Ishikawa (cell line): ENCODE measurements around the gene PRR33.

Experiments
- CEBPB ChIP-seq: IDR thresholded peaks from 2 replicates; pipeline ENCODE4 v1.6.1; 2012
- CREB1 ChIP-seq: IDR thresholded peaks from 2 replicates; pipeline ENCODE4 v1.6.1; 2012; ENCODE audit warnings: low read depth
- EGR1 ChIP-seq: IDR thresholded peaks from 2 replicates; pipeline ENCODE4 v1.6.1; 2012
- EP300 ChIP-seq: IDR thresholded peaks from 2 replicates; pipeline ENCODE4 v1.6.1; 2012; ENCODE audit warnings: borderline replicate concordance
- FOXM1 ChIP-seq: IDR thresholded peaks from 2 replicates; pipeline ENCODE4 v1.6.1; 2012; ENCODE audit warnings: low read depth, borderline replicate concordance
- MAX ChIP-seq: IDR thresholded peaks from 2 replicates; pipeline ENCODE4 v1.6.1; 2012
- NFIC ChIP-seq: IDR thresholded peaks from 2 replicates; pipeline ENCODE4 v1.6.1; 2012
- RAD21 ChIP-seq: IDR thresholded peaks from 2 replicates; pipeline ENCODE4 v1.6.1; 2012; ENCODE audit warnings: low read depth
- REST ChIP-seq: IDR thresholded peaks from 2 replicates; pipeline ENCODE4 v1.6.1; 2012; ENCODE audit warnings: low read depth, mild to moderate bottlenecking
- TCF12 ChIP-seq: IDR thresholded peaks from 2 replicates; pipeline ENCODE4 v1.6.1; 2012; ENCODE audit warnings: low read depth
- TEAD4 ChIP-seq: IDR thresholded peaks from 2 replicates; pipeline ENCODE4 v1.6.1; 2012
- YY1 ChIP-seq: IDR thresholded peaks from 2 replicates; pipeline ENCODE4 v1.6.1; 2012; ENCODE audit warnings: low read depth
- TF ChIP-seq, protein P1 (sequence below): IDR thresholded peaks from 2 replicates; pipeline ENCODE4 v1.6.1; 2012

DNA sequence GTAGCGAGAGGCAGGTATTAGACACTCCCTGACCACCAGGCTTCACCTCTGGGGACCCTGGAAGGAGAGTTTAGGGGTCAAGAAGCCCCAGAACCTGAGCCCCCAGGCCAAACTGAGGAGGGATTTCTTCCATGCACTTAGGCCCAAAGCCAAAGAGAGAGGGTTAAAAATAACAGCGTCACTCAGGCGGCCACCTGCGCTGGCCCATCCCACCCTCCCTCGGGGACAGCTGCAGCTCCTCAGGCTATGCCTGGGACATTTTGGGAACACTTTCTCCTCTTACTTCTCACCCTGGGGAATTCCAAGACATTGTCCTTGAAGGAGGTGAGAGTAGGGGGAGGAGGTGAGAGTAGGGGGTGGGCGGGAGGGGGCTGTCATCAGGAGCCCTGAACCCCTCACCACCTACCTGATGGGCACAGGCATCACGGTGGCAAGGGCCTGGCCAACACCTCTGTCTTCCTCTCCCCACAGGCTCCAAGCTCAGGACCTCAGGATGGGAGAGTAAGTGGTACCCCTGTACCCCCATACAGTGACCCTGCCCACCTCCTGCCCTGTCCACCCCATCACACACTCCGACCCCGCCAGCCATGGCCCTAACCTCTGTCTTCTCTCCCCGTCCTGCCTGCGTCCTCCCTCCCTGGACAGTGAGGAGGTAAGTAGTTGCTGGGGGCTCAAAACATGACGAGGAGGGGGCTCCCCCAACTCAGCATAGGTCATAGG lies 52.3 kb downstream of the PRR33 start:
- TF ChIP-seq CREB1 (no peak), EP300 (no peak), FOXM1 (no peak), CEBPB (no peak), EGR1 (no peak), NFIC (no peak), TEAD4 (no peak), MAX (no peak), YY1 (no peak), TCF12 (no peak), RAD21 (no peak), REST (no peak)
- TF ChIP-seq, protein P1, sequence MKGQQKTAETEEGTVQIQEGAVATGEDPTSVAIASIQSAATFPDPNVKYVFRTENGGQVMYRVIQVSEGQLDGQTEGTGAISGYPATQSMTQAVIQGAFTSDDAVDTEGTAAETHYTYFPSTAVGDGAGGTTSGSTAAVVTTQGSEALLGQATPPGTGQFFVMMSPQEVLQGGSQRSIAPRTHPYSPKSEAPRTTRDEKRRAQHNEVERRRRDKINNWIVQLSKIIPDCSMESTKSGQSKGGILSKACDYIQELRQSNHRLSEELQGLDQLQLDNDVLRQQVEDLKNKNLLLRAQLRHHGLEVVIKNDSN: no peak
